ENCODE results near the gene CEP78.
"Not testable (repeated sequence)": the region's sequence is repeated elsewhere in the genome, so short reads cannot be mapped to it uniquely, and the experiment has no call there.

The CEP78 gene

DNA sequence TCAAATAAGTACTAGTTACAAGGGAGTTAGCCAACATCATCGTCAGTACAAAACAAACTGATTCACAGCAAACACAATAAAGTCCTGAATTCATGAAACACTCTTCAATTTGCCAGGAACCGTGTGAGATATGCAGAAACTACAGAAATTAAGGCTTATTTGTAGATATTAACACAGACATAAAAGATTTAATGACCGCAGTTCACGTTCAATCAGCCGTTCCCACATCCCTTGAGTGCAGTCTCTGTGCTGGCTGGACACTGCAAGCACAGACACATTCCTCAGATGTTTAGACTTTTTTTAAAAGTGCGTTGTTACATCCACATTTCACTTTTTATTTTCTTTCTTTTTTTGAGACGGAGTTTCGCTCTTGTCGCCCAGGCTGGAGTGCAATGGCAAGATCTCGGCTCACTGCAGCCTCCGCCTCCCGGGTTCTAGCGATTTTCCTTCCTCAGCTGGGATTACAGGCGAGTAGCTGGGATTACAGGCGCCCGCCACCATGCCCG is 566 bp upstream of the CEP78 start:
- peak; percentile 35 for DNase-seq

DNA sequence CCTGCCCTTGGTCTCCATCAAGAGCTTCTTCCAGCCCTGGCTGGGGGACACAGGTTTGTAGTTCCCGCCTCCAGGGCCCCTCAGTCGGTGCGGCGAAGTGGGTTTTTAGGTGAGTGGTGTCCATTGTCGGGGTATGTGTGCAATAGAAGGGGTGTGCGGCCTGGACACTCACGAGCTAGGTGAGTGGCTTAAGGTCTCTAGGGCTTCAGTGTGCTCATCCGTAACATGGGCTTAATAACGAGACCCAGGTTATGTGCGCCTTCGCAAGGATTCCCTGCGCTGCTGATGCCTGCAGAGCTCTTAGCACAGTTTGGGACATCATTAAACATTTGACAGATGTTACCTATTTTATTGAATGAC is 656 bp downstream of the CEP78 start:
- peak; percentile 34 for DNase-seq

DNA sequence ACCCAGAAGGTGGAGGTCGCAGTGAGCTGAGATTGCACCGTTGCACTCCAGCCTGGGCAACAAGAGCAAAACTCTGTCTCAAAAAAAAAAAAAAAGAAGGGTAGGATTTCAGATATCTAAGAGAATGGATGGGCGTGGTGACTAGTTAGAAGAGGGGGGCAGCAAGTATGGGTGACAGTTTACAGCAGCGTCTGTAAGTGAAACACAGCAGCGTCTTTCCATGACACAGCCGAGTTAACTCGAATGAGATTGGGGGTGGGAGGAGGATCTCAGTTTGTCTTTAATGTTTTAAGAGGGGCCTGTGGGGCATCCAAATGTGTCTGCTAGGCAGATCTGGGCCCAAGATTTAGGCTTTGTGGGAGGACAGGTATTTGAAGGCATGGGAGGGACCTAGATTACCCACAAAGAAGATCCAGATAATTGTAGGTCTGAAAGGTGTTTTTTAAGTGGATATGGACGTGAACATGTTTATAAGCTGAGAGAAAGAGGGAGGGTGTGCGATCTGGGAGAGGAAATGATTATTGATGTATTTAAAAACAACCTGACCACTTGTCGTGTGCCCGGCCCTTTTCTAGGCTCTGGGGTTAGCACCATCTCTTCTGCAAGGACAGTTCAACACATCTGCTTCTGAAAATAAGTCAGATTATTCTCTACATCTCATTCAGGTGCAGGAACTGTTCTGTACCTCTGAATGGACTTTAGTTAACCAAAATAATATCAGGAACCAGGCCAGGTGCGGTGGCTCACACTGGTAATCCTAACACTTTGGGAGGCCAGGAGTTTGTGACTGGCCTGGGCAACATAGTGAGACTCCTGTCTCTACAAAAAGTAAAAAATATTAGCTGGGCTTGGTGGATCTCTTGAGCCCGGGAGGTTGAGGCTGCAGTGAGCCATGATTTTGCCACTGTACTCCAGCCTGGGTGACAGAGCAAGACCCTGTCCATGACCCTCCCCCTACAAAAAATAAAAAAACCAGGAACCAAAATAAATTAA is 2.5 kb downstream of the CEP78 start:
- DNase-seq, result no peak

DNA sequence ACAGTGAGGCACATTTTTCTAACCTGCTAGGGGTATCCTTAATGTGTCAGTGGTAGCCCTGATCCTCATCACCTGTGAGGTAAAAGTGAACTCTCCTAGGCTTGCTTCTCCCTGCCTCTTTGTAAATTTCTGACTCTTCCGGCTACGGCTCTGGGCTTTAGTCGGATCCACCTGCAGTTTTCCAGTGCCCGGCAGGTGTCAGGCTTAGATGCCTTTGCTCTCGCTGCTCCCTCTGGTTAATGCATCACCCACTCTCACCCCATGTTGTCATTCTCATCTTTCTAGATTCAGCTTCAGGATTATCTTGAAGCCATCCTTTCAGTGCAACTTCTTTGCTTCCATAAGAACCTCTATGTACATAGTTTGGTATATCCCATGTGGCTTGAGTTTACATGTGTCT is 3.6 kb downstream of the CEP78 start:
- DNase-seq, result peak; percentile 9

DNA sequence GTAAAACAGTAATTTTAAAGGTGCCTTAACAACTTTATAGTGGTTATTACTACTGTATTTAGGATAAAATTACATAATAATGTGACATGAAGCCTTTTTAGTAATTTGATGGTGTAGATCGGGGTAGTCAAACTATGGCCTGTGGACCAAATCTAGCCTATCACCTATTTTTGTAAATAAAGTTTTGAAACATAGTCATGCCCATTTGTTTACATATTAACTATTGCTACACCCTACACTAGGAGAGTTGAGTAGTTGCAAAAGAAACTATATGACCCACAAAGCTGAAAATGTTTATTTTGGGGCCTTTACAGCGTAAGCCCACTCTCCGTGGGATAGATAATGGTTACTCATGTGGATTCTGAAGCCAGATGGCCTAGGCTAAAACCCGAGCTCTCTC is 6.2 kb downstream of the CEP78 start:
- no peak for DNase-seq

DNA sequence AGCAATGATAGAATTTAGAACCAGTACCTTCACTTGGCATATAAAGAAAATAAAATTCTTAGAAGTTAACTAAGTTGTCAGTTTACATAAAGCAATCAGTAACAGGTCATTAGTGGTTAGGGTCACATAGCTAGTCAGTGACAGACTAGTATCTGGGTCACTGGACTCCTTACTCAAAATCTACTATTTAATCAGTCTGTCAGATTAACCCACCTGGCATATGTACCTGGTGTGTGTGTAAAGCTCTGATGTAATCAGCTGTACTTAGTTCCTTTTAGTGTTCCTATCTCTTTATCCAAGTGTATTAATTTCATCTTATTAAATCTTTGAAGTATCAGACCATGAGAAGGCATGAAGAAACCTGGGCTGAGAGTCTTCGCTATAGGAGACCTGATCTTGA is 7.3 kb downstream of the CEP78 start:
- no peak for DNase-seq

DNA sequence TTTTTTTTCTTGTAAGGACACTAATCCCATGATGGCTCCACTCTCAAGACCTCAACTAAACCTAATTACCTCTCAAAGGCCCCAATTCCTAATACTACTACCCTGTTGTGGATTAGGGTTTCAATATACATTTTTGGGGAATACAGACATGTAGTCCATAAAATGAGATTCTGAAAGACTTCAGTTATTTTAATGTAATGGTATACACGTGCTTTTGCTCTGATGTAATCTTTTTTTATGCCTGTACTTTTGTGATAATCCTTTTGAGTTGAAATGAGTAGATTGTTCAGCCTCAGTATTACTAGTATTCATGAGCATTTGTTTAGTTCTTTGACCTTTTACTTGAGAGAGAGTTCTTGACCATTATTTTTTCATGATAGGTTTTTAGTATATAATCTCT is 9.5 kb downstream of the CEP78 start:
- no peak for DNase-seq

DNA sequence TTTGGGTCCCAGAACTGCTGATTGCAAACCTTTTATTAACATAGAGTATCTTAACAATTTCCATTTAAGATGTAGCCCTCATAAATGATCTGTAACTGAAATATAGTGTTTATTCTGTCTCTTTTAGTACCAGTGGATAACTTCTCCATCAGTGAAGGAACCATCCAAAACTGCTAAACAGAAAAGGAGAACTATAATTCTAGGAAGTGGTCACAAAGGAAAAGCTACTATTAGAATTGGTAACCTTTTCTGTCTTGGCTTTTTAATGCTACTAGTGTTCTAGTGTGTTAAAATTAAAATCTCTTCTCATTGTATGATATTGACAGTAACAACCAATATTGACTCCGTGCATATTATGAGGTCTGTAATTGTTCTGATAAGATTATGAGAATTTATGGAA is 12.8 kb downstream of the CEP78 start:
- no peak for DNase-seq

DNA sequence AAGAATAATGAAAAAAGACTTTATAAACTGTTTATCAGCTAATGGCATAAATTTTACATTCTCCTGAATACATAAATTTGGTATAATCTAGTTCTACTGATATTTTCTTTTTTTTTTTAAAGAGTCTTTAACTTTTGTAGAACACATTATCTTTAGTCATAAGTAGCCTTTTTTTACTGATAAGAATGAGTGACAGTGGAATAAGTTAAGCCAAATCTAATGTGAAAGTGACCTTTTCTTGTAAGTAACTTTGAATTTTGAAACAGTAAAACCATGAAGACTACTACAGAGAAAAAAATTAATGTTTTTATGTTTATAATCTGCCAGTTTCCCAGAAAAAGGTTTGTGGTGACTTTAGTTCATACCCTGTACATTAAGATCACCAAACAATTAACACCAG is 13.7 kb downstream of the CEP78 start:
- no peak for DNase-seq

DNA sequence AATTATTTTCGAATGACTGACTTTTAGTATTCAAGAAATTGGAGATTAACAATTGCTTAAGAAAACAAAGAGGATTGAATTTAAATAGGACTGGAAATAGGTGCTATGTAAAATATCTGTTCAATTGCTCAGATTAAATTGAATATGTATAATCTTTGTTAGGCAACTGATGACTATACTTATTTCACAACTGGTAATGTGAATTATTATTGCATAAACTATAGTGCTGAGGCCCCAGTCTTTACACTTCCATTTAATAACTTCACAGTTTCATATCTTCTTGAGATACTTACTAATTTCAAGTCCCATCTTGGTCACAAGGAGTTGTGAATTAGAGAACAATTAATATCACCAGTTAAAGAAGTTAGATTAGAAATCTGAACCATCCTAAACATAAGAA is 16.7 kb downstream of the CEP78 start:
- DNase-seq, result no peak

DNA sequence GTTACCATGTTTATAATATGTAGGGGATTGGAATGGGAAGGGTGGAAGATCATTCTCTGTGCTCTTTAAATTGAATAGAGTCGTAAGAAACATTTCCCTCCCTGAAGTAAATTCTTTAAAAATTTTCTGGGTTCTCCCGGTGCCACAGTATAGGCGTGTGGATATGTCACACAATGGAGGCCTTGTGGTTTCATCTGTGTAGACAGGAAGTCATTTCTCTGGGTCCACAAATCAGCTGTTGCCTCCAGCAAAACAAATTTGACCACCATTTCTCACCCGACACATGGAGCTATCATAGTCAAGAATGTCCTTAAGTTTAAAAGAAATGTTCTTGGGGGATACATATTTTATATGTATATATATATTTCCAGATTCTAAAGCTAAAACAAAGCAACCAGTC is 17.4 kb downstream of the CEP78 start:
- DNase-seq, result no peak

DNA sequence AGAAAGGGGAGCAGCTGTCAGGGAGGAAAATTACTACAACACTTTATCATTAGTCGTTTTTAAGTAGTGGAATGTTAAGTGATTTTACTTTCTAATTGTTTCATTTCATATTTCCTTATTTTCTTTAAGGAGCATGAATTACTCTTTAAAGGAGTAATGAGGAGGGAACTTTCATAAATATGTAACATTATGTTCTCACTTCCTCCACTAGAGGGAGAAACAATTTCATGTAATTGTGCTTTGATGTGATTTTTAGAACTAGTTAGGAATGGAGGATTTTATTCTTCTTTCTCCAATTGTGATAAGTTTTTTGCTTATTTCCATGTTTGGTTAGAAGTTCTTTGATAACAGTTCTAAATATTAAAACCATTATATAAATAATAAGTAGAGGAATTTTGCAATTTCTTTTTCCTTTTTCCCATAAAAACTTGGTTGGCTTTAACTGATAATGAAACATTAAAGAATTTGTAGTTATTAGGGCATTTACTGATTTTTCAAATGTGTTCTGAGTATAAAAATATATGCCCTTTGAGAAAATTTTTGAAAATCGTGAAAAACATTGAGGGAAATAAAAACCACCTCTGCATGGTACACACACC is 25.6 kb downstream of the CEP78 start:
- DNase-seq, result peak; percentile 30

DNA sequence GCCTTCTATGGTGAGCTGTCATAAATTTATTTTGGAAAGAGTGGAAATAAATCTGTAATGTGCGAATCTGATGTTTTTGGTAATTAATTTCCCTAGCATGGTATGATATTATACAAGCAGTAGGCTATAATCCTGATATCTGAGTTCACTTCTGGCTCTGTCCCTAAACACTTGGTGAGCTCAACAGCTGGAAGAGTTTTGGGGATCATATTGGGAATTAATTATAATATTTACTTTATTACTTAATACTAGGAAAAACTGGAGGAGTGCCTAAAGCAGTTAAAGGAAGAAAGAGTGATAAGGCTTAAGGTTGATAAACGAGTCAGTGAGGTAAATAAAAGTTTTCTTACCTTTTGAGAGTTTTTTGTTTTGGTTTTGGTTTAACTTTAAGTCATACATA is 26.8 kb downstream of the CEP78 start:
- no peak for DNase-seq

DNA sequence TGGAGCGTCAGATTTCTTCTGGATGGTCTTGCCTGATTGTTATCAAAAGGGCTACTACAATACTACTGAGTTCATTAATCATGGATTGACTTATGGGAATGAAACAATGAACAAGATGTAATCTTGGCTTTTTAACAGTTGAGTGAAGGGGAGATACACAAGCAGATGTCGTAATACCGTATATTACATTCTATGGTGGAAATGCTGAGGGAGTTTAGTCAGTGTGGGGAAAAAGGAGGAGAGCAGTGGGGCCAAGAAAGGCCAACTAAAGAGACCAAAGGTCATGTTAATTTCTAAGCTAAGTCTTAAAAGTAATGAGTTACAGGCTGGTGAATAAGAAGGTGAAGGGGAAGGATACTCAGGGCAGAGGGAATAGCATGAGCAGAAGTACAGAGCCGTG is 32.0 kb downstream of the CEP78 start:
- DNase-seq, result no peak

DNA sequence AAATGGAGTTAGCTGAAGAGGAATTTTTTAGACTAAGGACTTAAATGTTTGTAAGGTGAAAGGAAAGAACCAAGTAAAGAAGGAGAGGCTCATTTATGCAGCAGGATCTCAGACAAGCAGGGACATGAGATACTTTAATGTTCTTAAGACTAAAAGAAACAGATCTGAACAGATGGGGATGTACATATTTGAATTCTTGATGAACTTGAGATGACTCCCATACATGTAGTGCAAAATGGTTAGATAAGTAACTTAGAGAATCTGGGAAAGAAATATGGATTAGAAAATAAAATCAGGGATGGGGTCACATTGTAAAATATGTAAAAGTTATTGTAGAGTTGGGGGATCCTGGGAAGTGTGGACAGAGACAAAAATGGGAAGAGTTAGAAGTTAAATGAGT is 33.9 kb downstream of the CEP78 start:
- no peak for DNase-seq

DNA sequence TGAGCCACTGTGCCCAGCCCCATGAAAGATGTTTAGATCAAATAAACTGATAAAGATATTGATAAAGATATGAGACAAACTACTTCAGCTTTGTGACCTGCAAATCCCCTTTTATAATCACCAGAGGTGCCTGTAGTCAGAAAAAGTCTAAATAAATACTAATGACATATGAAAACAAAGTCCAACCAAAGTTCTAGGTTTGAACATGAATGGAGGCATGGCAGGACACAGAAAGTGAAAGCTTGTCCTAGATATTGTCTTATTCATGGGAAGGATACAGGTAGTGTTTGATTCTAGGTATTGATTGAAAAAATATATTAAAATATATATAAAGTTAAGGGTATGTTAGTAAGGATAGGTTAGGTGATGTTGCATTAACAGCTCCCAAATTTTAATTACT is 36.4 kb downstream of the CEP78 start:
- no peak for DNase-seq

DNA sequence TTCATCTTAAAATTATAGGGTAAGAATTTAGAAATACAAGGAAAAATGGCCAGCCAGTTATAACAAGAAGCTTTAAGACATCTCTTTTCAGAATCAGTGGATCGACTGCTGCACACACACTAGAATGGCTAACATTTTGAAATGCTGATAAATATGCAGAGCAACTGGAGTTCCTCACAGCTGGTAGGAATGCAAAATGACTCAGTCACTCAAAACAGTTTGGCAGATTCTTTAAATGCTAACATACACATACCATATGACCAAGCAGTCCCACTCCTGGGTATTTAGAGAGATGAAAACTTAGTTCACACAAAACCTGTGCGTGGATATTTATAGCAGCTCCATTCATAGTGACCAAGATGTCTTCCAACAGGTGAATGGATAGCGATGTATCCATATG is 37.9 kb downstream of the CEP78 start:
- DNase-seq, result peak; percentile 58

DNA sequence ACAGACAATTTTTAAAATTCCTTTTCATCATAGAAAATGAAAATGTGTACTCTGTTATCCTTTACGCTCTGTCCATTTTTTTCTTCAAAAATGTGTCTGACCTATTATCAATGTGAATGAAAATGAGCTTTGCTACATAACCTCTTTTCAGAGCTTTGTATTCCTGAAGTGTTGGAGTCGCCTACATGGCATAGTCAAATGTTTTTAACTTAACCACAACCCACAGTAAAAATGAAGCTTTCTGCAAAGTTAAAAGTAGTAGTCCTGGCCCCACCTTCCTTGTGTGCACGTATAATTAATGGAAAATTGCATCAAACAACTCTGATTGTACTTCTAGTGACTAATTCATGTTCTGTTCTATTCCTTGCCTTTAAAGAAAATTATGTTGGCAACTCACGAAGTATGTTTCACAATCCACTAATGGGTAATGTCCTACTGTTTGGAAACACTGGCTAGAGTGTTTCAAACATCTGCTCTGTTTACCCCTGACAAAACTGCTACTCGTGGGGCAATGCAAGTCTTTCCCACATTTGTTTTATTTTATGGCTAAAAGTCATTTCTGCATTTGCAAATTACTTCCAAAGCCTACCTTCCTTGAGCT is 42.4 kb downstream of the CEP78 start:
- no peak for DNase-seq

DNA sequence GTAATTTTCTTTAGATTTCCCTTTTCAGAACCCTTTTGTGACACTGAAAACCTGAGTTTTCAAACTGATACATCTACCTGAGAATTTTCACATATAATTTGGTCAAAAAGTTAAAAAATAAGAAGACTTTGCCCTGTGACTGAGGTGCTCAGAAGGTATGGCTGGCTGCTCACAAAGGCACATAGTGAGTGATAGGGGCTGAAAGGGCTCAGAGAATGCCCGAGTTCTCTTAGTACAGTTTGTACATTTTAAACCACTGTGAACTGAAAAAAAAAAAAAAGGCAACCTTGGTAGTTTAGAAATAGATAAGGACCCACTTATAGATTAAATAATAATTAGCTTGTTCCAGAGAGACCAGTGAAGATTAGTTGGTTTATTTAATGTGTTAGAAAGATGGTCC is 42.9 kb downstream of the CEP78 start:
- DNase-seq, result no peak

DNA sequence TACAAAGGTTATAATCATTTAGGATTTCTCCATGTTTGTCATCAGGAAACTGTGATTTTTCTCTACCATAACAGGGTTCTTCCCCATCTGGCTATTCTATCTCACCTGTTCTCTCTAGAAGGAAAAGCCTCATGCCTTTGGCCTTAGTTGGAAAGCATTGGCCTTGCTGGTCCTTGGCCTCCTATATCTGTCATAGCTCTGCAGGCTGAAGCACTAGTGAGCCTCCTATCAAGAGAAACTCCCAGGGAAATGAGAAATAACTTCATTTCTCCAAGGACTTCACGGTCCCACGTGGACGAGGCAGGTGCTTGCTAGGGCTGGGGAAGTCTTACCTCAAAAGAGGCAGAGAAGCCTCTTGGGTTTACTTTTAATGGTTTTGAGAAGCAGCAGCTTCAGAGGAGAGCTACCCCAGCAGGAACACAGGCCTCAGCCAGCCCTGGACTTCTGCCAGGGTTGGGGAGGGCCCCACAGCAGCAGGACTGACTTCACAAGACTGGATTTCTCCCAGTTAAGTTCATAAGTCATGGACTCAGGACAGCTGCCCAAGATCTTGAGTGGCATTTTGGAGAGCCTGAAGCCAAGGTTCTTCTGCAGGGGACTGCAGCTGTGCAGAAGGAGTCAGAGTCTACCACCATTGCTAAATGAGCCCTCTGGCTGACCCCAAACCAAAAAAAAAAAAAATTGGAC is 45.2 kb downstream of the CEP78 start:
- peak; percentile 40 for DNase-seq

DNA sequence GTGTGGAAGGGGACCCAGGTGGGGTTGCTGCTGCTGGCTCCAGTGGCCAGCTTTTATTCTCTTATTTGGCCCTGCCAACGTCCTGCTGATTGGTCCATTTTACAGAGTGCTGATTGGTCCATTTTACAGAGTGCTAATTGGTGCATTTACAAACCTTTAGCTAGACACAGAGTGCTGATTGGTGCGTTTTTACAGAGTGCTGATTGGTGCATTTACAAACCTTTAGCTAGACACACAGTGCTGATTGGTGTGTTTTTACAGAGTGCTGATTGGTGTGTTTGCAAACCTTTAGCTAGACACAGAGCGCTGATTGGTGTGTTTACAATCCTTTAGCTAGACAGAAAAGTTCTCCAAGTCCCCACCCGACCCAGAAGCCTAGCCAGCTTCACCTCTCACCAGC is 48.3 kb downstream of the CEP78 start:
- DNase-seq, result not testable (repeated sequence)

DNA sequence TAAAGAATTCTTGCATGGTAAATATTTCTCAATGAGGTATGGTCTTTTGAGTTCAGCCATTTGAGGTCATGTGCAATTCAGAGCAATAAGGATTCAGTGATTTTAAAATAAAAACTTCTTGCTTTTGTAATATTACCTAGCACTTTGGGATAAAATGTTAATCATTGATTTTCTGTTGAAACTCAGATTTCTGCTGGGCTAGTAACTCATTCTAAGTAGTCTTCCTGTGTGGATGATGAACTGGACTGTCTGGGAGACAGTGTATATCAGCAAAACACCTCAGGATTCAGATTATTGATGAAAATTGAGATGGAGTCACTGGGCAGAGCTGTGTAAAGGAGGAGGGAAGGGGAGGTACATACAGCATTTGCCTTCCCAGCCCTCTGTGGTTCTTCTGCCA is 50.2 kb downstream of the CEP78 start:
- no peak for DNase-seq

DNA sequence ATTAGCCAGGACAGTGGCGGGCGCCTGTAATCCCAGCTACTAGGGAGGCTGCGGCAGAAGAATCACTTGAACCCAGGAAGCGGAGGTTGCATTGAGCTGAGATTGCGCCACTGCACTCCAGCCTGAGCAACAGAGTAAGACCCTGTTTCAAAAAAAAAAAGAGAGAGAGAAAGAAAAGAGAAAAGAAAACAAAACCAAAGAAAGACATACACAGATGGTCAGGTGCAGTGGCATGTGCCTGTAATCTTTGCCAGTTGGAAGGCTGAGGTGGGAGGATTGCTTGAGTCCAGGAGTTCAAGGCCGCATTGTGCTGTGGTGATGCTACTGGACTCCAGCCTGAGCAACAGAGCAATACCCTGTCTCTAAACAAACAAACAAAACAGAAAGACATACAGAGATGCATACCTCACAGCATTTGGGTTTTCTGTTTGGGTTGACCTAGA is 51.1 kb downstream of the CEP78 start:
- DNase-seq, result no peak

All from EL (cell line).